MM.1S (cell line): ENCODE measurements around the gene UPP2.

ENCODE experiments used
- EZH2 ChIP-seq: fragments of 300-600 bp; sonication (generic); optimal IDR thresholded peaks from 2 replicates; pipeline ENCODE3; 2017; ENCODE audit warnings: low read depth, mild to moderate bottlenecking, antibody characterized with exemption, low read length, mixed read lengths
- EZH2phosphoT487 ChIP-seq: fragments of 300-600 bp; sonication (generic); IDR thresholded peaks from 2 replicates; pipeline ENCODE4 v1.6.1; 2018; ENCODE audit warnings: antibody characterized with exemption, low read length
- TF ChIP-seq, protein P1 (sequence below): fragments of 300-600 bp; sonication (generic); IDR thresholded peaks from 2 replicates; pipeline ENCODE4 v1.5.1; 2016; ENCODE audit warnings: antibody characterized with exemption, low read length, mixed read lengths

DNA sequence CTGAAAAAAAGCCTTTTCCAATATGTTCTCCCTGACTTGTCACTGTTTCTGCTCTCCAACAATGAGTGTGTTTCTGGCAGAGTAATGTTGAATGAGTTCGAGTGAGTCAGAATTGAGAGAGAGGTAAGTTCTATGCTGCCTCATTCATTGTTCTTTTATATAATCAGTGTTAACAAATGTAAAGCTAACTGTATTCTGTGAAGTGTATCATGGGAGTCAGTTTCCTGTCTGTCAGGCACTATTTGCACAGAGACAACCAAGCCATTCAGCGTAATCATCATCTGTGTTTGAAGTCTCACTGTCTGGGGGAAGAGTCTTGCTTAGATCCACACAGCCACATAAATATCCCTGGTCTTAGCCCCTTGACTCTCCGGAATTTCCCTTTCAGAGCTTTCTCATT, 22.0 kb upstream of the UPP2 start:
- TF ChIP-seq, protein P1, sequence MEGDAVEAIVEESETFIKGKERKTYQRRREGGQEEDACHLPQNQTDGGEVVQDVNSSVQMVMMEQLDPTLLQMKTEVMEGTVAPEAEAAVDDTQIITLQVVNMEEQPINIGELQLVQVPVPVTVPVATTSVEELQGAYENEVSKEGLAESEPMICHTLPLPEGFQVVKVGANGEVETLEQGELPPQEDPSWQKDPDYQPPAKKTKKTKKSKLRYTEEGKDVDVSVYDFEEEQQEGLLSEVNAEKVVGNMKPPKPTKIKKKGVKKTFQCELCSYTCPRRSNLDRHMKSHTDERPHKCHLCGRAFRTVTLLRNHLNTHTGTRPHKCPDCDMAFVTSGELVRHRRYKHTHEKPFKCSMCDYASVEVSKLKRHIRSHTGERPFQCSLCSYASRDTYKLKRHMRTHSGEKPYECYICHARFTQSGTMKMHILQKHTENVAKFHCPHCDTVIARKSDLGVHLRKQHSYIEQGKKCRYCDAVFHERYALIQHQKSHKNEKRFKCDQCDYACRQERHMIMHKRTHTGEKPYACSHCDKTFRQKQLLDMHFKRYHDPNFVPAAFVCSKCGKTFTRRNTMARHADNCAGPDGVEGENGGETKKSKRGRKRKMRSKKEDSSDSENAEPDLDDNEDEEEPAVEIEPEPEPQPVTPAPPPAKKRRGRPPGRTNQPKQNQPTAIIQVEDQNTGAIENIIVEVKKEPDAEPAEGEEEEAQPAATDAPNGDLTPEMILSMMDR, result no peak
- TF ChIP-seq EZH2 (no peak), EZH2phosphoT487 (no peak)
